Psoas muscle (tissue), 8 donors: ENCODE measurements around the gene SPAG9. TPM values are rescaled to one million over a fixed set of nuclear protein-coding genes. Genes with fewer than 3 reads are reported as not detected.

Experiments used
- ATAC-seq, 4 donors: fragments of 200-7000 bp; cut with Tn5 transposase; one replicate each; pipeline ENCODE4 v1.9.1; 2020; ENCODE audit warnings: moderate library complexity in 3 of 4, mild to moderate bottlenecking in 2 of 4
- DNase-seq, 2 donors: peaks; one replicate each; pipeline ENCODE4 v3.0.0-alpha.2; 2020
- H3K27ac ChIP-seq: fragments of 200-600 bp; one replicate; pipeline ENCODE4 v1.8.0; 2022
- H3K27me3 ChIP-seq, 3 donors: fragments of 200-600 bp in 1 of 3; one replicate each; pipeline versions ENCODE4 v1.6.1 to v1.8.0; 2013 to 2022; ENCODE audit warnings: low read length in 2 of 3, mild to moderate bottlenecking in 2 of 3, moderate library complexity in 1 of 3; ENCODE audit not compliant: insufficient read depth in 3 of 3
- H3K36me3 ChIP-seq, 2 donors: fragments of 200-600 bp in 1 of 2; one replicate each; pipeline versions ENCODE4 v1.6.1 to v1.8.0; 2013 to 2022; ENCODE audit warnings: low read depth in 1 of 2, mild to moderate bottlenecking in 1 of 2, moderate library complexity in 1 of 2; ENCODE audit not compliant: insufficient read depth in 1 of 2
- H3K4me1 ChIP-seq: fragments of 200-600 bp; one replicate; pipeline ENCODE4 v1.8.0; 2022
- H3K4me3 ChIP-seq: fragments of 200-600 bp; one replicate; pipeline ENCODE4 v1.8.0; 2022; ENCODE audit warnings: mild to moderate bottlenecking
- H3K9me3 ChIP-seq: fragments of 200-600 bp; one replicate; pipeline ENCODE4 v1.8.0; 2022
- WGBS, 3 donors: extraction: QIAGEN DNeasy Blood & Tissue Kit; methylation state at CpG; one replicate each; pipeline versions ENCODE4 v1.1.6 to v1.1.7; 2013; 5-methylcytosine and 5-hydroxymethylcytosine counted together
- intact Hi-C, 2 donors: fragments of 100-400 bp; cut with DNase I; formaldehyde crosslinking; loops; one replicate each; pipeline versions ENCODE4 v1.11.0 to v1.14.2; 2022
- polyA plus RNA-seq, 3 donors: library from polyadenylated mRNA; stranded (reverse); fragments of 200-250 nt; gene quantifications; one replicate each; pipeline ENCODE4 v1.2.3, GENCODE V29; 2013
- total RNA-seq, 4 donors: library from RNA; stranded (reverse); fragmentation: NEBNext Ultra II Directional in 2 of 4; extraction: Animal tissue kit (Norgen Biotek cat#: 25700) in 2 of 4; gene quantifications; one replicate each; pipeline versions ENCODE4 v1.2.1 to v1.2.4, GENCODE V29; 2021 to 2023
- TF ChIP-seq, protein P1 (sequence below): fragments of 200-600 bp; IDR thresholded peaks from one replicate; pipeline ENCODE4 v1.8.0; 2022; ENCODE audit warnings: antibody characterized with exemption
- donor health status: healthy with polysubstance abuse.
- donor health status: DM: no; HTN: no; CAD: no; lungs with moderate emphysema.
- donor health status: Bipolar disorder and iron deficiency.
- donor health status: healthy.
- donor health status: DM: yes; HTN: yes; CAD: no.
- donor health status: DM: no; HTN: no; CAD: no.
- donor health status: DM: no; HTN: no; CAD: no.
- donor health status: DM: yes; HTN: yes; CAD: no.

SPAG9 gene
- total and polyA plus RNA-seq, 7 donors = 34.8 to 133 (median 92.1) TPM

DNA sequence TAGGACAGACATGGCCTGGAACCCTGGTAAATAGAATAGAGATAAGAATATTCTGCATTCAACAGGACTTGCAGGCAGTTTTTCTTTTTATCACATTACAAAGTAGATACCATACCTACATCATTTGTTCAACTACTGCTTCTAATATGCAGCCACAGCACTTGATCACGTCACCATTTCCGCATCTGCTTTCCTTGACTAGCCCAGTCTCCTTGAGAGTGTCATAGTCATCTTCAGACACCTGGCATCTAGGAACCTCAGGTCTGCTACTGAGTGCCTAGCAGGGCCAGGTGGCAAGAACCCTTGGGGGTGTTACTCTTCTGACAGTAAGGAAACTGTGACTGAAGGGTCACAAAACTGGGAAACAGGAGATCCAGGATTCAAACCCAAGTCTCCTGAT, 161.3 kb downstream of the SPAG9 start:
- 97 to 100% (median 98%) methylated on average over 2 of the region's 2 CpGs for WGBS, 3 donors
- DNase-seq (no peak), ATAC-seq (no peak)
- Histone ChIP-seq H3K4me3 (no peak overlapping the region), H3K27me3 (no peaks in the 10 kb centered on the region), H3K4me1 (peaks cover 23% of the 10 kb centered on the region), H3K9me3 (no peaks in the 10 kb centered on the region), H3K27ac (no peak overlapping the region), H3K36me3 (peaks cover 0 to 44% of the 10 kb centered on the region in 2 donors)
- TF ChIP-seq, protein P1, sequence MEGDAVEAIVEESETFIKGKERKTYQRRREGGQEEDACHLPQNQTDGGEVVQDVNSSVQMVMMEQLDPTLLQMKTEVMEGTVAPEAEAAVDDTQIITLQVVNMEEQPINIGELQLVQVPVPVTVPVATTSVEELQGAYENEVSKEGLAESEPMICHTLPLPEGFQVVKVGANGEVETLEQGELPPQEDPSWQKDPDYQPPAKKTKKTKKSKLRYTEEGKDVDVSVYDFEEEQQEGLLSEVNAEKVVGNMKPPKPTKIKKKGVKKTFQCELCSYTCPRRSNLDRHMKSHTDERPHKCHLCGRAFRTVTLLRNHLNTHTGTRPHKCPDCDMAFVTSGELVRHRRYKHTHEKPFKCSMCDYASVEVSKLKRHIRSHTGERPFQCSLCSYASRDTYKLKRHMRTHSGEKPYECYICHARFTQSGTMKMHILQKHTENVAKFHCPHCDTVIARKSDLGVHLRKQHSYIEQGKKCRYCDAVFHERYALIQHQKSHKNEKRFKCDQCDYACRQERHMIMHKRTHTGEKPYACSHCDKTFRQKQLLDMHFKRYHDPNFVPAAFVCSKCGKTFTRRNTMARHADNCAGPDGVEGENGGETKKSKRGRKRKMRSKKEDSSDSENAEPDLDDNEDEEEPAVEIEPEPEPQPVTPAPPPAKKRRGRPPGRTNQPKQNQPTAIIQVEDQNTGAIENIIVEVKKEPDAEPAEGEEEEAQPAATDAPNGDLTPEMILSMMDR = no peak
- intact Hi-C loops = loop anchor here in 1 of 2 donors (5.0 kb wide), 1 partner anchor 177 kb away; no protein-coding TSS in a partner anchor

DNA sequence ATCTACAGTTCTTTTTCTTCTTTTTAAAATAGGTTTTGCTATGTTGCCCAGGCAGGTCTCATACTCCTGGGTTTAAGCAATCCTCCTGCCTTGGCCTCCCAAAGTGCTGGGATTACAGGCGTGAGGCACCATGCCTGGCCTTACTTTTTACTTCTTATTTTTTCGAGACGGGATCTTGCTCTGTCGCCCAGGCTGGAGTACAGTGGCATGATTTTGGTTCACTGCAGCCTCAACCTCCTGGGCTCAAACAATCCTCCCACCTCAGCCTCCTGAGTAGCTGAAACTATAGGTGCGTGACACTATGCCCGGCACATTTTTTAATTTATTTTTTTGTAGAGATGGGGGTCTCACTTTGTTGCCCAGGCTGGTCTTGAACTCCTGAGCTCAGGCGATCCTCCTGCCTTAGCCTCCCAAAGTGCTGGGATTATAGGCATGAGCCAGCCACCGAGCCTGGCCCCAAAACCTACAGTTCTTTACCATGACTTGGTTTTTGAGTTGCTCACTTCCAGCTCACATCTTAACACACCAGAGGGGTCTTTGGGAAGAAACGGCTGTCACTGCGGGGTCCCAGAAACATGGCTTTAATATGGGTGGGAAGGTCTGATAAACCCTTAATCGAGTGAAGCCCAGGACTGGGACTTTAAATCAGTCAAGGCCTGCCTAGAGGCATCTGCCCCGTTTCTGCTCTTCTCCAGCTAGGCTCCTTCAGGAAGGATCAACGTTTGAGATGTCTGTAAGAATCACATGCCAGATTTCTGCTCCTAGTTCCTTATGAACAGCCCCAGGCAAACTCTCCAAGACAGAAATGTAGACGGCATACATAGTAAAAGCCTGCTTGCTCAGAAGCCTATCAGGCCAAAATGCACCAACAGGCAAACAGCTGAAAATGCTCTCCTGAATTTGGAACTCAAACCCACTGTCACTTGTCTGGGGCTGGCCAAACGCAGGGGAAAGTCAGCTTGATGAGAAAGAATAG, 162.8 kb downstream of the SPAG9 start:
- H3K9me3 ChIP-seq = no peaks in the 10 kb centered on the region
- TF ChIP-seq, protein P1 = no peak
- H3K4me1 ChIP-seq = peaks cover 38% of the 10 kb centered on the region
- no peaks in the 10 kb centered on the region for H3K27me3 ChIP-seq
- no peak overlapping the region for H3K4me3 ChIP-seq
- peaks cover 0 to 30% of the 10 kb centered on the region in 2 donors for H3K36me3 ChIP-seq
- peak overlapping the region; percentile 98 for H3K27ac ChIP-seq
- WGBS, 3 donors = 79 to 86% (median 83%) methylated on average over 15 of the region's 15 CpGs
- ATAC-seq (no peak), DNase-seq (no peak)
- intact Hi-C loops = loop anchor here (2.0 to 5.0 kb wide), 2 partner anchors 175 to 176 kb away; no protein-coding TSS in a partner anchor

DNA sequence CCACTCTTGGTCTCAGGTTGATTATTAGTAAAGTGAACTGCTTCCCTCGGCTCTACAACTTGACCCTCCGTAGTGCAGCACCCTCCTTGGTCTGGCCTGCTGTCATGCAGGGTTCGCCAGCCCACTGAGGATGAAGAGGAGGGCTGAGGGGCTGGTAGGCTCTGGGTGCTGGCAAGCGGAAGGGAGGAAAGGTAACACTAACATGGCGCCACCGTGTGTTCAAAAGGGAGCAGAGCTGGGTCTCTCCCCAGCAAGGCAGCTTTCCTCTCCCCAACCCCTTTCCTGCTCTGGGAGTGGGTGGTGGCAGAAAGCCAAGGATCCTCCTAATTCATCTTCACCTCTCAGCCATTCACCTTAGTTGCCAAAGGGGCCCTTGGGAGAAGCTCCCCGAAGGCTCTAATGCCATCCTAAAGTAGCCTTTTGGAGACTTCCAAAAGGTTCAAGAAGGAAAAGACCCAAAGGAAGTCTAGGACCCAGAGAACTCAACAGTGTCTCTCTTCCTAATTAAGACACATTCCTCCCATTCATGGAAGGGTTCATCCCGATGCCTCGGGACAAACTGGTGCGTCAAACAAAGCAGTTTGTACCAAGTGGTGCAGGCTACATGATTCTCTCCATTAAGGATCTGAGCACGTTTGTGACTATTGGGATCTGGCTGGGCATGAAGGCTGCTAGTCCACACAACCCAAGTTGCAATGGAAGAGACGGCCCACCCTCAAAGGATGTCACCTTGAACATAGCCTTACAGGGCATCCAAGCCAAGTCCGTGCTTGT, 163.7 kb downstream of the SPAG9 start:
- Histone ChIP-seq H3K27me3 (no peaks in the 10 kb centered on the region), H3K27ac (peak overlapping the region; percentile 98), H3K9me3 (no peaks in the 10 kb centered on the region), H3K4me3 (no peak overlapping the region), H3K4me1 (peaks cover 45% of the 10 kb centered on the region), H3K36me3 (peaks cover 0 to 20% of the 10 kb centered on the region in 2 donors)
- TF ChIP-seq, protein P1 = peak; percentile 76
- DNase-seq (peak; percentile 61 to 82), ATAC-seq (peak; percentile 34 to 59 (median 44))
- intact Hi-C loops = loop anchor here (2.0 to 5.0 kb wide), 2 partner anchors 174 to 175 kb away; no protein-coding TSS in a partner anchor
- WGBS, 3 donors = 32 to 47% (median 34%) methylated on average over 13 of the region's 13 CpGs

DNA sequence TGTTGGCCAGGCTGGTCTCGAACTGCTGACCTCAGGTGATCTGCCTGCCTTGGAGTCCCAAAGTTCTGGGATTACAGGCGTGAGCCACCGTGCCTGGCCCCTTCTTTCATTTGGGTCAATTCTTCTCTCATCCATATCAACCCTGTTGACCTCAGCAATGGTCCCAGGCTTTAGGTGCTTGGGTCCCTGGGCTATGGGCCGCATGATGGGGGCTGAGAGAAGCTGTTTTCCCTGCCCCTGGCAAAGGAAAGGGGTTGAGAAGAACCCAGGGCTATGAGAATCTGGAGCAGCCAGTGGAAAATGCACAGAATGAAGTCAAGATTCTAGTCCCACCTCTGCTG, 164.3 kb downstream of the SPAG9 start:
- Histone ChIP-seq H3K36me3 (peaks cover 0 to 18% of the 10 kb centered on the region in 2 donors), H3K4me3 (no peak overlapping the region), H3K27me3 (no peaks in the 10 kb centered on the region), H3K9me3 (no peaks in the 10 kb centered on the region), H3K27ac (peak overlapping the region; percentile 98), H3K4me1 (peaks cover 50% of the 10 kb centered on the region)
- TF ChIP-seq, protein P1 = no peak
- intact Hi-C loops = loop anchor here (2.0 to 5.0 kb wide), 2 partner anchors 174 kb away; no protein-coding TSS in a partner anchor
- WGBS, 3 donors = 76 to 89% (median 80%) methylated on average over 4 of the region's 4 CpGs
- DNase-seq = no peak
- ATAC-seq = no peak
